DMS79 treated with DMSO at 0.1 percent for 48 hours (cell line): Measurements from ENCODE around the gene IGSF1.

ENCODE experiments used
- DNase-seq: peaks from one replicate; lab custom pipeline; 2025; lab: John Stamatoyannopoulos, UW

IGSF1 gene, protein sequence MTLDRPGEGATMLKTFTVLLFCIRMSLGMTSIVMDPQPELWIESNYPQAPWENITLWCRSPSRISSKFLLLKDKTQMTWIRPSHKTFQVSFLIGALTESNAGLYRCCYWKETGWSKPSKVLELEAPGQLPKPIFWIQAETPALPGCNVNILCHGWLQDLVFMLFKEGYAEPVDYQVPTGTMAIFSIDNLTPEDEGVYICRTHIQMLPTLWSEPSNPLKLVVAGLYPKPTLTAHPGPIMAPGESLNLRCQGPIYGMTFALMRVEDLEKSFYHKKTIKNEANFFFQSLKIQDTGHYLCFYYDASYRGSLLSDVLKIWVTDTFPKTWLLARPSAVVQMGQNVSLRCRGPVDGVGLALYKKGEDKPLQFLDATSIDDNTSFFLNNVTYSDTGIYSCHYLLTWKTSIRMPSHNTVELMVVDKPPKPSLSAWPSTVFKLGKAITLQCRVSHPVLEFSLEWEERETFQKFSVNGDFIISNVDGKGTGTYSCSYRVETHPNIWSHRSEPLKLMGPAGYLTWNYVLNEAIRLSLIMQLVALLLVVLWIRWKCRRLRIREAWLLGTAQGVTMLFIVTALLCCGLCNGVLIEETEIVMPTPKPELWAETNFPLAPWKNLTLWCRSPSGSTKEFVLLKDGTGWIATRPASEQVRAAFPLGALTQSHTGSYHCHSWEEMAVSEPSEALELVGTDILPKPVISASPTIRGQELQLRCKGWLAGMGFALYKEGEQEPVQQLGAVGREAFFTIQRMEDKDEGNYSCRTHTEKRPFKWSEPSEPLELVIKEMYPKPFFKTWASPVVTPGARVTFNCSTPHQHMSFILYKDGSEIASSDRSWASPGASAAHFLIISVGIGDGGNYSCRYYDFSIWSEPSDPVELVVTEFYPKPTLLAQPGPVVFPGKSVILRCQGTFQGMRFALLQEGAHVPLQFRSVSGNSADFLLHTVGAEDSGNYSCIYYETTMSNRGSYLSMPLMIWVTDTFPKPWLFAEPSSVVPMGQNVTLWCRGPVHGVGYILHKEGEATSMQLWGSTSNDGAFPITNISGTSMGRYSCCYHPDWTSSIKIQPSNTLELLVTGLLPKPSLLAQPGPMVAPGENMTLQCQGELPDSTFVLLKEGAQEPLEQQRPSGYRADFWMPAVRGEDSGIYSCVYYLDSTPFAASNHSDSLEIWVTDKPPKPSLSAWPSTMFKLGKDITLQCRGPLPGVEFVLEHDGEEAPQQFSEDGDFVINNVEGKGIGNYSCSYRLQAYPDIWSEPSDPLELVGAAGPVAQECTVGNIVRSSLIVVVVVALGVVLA (N-terminal part only)

DNA sequence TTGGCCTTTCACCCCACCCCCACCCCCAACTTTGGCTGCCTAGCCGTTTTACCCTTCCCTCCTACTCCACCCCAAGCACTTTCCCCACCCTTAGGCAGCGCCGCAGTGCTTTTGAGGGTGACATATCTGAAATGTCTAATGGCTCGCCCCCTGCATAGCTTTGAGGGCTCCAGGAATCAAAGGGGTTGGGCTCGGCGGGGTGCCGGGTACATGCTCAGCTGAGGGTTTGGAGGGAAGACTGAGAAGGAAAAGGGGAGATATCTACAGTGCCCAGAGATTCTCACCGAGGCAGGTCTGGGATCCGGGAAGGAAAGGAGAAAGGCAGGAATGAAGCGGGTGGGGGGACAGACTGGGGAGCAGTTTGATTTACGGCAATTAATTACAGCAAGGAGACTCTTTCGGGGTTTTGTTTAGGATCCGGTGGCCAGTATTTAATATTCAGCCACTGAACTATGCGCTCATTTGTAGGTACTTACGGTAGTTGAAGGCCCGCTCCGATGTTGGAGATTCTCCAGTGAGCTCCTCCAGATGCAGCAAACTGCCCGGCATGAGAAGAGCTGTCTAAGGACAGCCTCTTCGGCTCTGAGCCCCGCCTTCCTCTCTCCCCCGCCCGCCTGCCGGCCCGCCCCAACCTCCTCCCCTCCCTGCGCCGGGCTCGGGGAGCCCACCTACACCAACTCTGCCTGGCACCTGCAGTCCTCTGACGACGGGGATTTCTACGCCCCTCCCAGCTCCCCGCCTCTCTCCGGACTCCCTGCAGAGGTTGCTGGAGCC lies at the start of gene IGSF1:
Gene IGSF1, minus strand, starts transcription at position 569 of the 774 bp plus-strand sequence. CDS start 2,632 bp downstream, outside the sequence.
- no peak for DNase-seq

DNA sequence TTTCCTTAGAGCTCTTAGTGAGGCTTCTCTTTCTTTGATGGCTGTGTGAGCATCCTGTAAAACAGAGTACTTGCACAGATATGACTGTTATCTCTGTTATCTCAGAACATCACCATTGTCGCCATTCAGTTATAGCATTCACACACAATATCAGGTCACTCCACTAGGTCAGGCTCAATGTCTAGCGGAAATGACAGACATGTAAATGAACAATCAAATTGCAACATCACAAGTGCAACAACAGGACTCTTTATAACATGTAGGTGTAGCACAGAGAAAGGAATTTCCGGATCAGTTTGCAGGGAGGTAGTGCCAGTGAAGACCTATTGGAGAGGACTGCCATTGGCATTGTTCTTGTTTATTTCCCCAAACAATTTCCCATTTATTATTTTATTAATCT lies 43.2 kb upstream of the IGSF1 start:
- DNase-seq = no peak

DNA sequence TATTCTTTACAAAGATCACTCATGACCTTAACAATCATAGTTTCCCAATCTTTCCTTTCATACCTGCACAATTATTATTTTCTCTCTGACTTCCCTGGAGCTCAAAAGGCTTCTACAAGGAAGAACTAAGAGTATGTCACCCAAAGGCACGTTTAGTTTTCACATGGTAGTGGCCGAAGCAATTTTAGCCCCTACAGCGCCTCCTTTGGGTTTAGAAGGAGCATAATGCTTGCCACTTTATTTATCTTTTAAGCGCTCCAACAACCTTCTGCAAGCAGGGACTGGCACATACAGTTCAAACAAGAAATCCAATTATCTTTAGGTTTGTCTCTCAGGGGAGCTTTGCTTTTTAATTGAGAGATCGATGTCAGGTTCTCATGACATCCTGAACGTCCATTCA lies 42.0 kb upstream of the IGSF1 start:
- DNase-seq = no peak

DNA sequence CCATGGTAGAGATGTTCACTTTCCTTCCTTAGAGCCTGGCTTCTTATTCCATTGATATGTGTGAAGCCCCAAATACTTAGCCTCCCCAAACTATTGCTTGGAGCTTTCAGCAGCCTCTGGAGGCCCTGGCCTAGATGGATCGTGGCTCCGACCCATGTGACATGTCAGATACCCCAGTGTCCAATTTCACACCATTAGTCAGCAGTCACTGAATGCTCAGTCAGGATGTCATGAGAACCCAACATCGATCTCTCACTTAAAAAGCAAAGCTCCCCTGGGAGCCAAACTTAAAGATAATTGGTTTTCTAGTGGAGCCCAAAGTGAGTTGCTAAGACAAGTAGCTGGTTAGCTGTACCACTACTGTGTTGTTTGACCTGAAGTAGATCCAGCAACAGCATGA lies 41.6 kb upstream of the IGSF1 start:
- no peak for DNase-seq

DNA sequence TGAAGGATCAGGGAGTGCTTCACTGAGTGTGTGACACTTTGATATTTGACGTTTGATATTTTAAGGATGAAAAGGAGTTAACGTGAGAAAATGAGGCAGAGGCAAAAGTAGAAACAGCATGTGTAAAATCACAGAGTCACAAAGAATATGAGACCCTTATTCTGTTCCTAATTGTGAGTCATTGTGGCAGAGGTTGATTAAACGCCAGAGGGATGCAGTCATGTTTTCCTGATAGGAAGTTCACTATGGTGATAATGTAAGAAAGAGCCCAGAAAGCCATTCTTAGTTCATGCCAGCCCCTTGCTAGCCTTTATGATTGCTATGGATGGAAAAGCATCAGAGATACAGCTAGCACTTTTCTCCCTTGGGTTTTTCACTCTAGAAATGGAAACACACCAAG lies 33.5 kb upstream of the IGSF1 start:
- no peak for DNase-seq

DNA sequence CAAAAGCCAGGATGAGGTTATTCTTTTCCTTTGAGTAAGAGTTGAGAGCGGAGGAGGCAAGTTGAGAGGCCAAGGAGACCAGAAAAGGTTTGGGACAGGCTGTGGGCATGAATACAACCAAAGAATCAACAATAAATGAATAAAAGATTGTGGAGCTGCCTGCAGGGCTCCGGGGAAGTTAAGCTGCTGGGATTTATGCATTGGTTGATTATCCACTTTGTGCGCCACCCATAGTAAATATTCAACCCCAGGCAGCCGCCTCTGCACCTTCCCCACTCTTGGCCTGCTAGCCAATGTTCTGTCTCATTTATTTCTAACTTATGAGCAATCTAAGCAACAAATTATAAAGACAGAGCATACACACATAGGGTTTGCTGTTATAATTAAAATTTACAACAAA lies 28.2 kb upstream of the IGSF1 start:
- no peak for DNase-seq

DNA sequence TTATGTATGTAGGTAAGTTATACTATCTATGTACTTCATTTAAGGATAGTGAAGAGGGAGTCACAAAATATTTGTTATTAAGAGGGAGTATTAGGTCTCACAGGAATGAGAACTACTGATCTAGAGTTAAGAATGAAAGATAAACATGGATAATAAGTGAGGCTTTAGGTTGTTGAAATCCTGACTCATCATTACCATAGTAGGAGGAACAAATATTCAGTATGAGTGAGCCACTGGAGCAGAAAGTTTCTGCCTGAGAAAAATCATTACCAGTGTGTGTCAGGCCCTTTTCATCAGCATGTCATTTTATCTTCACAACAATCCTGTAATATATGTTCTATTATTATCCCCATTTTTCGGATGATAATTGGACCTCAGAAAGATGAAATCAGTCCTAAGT lies 27.2 kb upstream of the IGSF1 start:
- no peak for DNase-seq

DNA sequence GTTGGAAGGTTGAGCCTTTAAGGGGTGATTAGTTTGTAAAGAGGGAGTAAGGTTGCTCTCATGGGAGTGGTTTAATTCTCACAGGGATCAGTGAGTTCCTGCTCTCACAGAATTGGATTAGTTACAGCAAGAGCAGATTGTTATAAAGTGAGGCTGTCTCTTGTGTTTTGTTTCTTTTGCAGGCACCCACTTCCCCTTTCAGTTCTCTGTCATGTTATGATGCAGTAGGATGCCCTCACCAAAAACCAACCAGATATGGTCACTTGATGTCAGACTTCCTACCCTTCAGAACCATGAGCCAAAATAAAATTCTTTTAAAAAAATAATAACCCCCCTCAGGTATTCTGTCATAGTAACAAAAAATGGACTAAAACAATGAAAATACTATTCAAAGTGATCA lies 19.9 kb upstream of the IGSF1 start:
- DNase-seq = no peak

DNA sequence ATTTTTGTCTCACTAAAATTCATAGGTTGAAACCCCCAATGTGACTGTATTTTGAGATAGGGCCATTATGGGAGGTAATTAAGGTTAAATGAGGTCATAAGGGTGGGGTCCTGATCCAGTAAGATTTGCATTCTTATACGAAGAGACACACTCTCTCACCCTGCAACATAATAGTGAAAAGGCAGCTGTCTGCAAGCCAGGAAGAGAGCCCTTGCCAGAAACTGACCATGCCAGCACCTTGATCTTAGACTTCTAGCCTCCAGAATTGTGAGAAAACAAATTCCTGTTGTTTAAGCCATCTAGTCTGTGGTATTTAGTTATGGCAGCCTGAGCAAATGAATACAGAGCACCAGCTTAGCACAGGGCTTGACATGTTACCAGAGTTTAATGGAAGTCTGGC lies 17.5 kb upstream of the IGSF1 start:
- no peak for DNase-seq

DNA sequence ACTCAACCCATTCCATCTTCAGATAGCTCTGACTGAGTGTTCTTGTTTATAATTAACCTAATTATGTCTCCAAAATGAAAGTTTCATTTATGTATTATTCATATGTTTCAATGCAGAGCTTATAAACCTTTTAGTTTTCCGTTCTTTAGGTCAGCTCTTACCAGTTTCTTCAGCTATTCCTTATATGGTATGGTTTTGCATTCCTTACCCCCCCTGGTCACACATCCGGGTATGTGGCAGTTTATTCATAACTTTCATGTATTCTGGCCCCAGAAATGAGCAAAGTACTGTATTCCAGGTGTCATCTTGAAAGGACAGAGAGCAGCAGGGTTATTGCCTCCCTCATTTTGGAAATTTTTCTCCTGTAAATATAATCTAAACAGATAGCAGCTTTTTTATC lies 16.8 kb upstream of the IGSF1 start:
- no peak for DNase-seq

DNA sequence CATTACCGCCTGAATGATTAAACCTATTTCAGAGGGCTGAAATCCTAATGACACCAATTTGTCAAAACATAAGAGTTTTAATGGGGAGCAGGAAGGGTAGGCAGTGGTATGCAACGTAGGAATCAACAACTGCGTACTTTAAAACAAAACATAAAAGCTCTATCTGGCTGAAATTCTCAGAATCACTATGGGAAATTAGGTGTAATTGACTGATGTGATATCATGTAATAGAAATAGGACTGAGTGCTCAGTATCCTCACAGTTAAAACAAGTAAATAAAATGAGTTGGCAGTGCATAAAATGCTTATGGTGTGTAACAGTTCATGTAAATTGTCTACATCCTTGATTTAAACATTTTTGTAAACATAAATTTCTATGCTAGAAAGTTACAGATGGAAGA lies 13.6 kb upstream of the IGSF1 start:
- no peak for DNase-seq

DNA sequence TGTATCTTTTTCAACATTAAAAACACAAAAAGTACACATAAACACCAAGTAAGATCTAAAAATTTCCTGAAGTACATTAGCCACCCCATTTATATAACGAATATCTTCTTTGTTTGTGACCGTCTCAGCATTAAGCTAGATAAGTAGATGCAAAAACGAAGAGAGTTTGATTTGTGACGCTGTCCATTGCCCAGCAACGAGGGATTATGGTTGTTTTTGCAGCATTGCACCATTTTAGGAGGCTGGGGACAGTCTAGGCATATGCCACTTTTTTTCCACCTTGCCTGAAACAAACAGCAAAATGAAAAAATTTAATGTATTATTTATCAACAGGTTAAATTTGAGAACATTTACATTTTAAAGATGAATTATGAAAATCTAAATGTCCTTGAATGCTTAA lies 12.0 kb upstream of the IGSF1 start:
- DNase-seq = no peak

DNA sequence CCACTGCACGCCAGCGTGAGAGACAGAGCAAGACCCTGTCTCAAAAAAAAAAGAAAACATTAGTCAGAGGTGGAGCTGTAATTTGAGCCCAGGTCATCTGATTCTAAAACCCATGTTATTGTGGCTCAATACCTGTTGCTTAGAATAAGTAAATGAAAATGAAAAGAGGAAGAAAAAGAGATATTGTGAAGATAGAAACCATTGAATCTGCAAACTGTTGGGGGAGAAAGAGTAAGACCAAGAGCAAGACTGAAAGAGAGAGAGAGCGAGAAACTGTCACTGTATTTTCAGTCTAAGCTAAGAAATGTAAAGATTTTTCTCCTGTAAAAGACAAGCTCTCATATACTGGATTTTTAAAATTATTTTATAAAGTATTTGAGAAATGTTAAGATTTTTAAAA lies 9.7 kb upstream of the IGSF1 start:
- DNase-seq = no peak

DNA sequence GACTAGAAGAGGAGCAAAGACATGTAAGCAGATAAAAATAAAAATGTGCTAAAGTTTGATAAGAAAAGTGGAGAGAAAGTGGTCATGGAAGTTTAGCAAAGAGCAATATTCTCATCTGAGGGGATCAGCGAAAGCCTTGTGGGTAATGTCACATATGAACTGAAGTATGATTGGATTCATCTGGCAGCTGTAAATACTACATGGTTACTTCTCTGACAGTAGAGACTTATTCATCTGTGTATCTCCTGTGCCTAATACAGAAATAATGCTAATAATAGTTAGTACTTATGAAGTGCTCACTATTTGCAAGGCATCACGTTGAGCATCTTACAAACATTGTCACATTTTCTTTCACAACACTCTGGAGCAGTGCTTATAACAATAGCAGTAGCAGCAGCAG lies 8.9 kb upstream of the IGSF1 start:
- no peak for DNase-seq

DNA sequence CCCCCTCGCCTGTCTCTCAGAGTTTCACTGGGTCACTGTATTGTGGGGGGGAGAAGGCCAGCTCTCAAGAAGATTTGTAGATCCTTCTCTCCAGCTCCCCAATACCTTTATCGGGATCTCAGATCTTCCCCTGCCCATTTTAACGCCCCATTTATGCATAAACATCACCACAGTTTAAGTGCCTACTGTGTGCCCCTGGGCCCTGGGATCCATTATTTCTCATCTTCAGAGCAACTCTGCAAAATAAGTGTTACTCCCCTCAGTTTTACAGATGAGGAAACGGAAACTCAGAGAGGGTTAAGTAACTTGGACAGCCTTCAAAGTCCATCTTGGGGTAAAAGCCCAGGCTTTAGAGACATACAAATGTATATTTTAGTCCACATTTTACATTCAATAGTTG lies 421 bp upstream of the IGSF1 start:
- DNase-seq = no peak

DNA sequence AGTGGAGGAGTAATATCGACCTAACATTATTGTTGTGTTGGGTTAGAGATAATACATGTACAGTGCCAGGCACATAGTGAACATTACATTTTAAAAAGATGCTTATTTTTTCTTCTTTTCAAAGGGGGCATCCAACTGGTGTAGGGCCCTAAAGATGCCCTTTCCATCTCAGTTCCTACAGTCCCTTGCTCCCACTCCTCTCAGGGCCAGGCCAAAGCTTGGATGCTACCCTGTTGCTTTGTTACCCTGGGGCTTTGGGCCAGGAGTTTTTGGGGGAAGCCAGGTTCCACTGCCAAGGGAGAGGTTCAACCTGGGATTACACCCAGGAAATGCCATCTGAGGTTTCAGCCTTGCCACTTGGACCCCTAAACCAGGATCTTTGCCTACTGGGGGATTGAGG lies 918 bp downstream of the IGSF1 start:
- DNase-seq = no peak

DNA sequence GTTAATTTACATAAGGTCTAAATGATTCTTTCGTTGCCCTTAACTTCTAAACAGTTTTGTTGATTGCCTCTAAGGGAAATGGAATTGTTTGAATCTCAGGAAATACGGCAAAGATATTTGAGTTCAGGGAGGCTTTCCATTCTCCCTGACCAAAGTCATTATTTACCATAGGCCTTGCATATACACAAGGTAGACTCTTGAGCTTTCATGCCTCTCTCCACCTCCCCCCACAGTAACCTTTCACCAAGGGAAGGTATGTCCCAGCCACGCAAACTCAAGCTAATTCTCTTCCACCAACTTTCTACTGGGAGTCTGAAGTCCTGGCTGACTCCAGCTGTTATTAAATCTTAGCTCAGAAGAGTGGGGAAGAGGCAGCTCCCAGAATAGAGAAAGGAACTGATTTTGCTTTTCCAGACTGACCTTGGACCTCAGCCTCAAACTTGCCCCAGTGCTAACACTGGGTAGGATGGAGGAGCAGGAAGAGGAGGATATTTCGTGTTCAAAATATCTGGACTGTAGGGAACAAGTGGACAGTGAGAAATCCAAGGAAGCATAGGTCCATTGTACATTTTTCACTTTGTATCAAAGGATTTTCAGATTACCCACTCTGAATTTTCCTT lies 1.4 kb downstream of the IGSF1 start:
- DNase-seq = no peak

DNA sequence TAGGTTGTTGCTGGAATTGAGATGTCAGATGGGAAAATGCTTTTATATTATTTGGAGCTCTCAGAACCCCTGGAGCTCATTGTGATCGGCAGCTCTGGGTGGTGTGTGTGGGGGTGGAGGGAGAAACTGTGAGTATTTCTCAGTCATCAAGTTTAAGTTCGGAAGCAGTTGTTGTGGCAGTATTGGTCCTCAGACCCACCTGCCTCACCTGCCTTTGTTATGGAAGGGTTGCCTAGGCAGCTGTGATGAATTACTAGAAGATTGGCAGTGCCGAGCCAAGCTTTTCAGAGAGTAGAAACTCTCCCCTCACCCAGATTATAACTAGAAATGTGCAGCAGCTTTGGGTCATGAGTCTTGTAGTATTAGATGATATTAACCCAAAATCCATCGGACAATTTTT lies 9.5 kb downstream of the IGSF1 start:
- DNase-seq = no peak

DNA sequence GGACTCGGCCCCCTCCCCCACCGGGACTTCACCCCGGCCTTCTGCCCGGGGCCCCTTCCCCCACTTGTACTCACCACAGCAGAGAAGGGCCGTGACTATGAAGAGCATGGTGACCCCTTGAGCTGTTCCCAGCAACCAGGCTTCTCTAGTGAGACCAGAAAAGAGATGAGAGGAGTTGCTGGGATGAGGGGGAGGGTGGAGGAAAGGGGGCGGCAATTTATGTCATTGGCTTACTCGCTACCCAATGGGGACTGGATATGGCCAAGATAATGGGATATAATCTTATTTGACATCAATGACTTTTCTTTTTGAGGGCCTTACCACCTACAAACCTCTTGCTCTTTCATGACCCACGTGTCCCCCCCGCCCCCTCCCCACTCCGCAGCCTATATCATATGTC lies 9.9 kb downstream of the IGSF1 start:
- no peak for DNase-seq

DNA sequence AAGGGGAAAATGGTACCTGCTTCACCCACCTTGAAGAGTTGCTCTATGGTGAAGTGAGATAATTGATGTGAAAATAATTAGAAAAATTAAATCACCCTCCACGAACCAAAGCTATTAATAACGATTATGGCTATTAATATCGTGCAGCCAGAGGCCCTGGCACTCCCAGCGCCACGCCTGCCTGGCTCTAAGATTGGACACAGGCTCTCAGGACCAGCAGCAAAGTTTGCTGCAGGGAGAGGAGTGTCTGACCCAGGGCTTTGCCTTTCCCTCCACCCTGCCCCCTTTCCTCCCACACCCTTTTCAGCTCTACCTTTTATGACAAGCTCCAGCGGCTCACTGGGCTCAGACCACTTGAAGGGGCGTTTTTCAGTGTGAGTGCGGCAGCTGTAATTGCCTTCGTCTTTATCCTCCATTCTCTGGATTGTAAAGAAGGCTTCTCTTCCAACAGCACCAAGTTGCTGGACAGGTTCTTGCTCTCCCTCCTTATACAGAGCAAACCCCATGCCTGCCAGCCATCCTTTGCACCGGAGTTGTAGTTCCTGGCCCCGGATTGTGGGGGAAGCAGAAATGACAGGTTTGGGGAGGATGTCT lies 11.5 kb downstream of the IGSF1 start:
- DNase-seq = no peak

DNA sequence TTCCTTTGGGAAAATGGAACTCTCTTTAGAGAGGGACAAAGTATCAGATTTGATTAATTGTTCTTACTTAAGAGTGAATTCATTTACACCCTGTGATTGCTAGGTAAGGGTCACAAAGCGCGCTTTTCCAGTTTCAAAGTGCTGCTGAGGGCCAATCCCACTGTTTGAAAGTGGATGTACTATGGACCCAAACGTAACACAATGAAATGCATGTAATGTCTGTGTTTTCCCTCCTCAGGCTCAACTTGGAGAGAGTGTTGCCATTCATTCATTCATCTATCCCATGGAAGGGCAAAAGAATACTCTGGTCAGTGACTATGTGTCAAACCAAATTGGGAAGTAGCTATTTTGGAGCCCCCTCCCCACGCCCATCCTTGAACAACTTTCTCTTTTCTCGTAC lies 16.1 kb downstream of the IGSF1 start:
- no peak for DNase-seq
